ENCODE results near the gene SMIM29.

Gene SMIM29

DNA sequence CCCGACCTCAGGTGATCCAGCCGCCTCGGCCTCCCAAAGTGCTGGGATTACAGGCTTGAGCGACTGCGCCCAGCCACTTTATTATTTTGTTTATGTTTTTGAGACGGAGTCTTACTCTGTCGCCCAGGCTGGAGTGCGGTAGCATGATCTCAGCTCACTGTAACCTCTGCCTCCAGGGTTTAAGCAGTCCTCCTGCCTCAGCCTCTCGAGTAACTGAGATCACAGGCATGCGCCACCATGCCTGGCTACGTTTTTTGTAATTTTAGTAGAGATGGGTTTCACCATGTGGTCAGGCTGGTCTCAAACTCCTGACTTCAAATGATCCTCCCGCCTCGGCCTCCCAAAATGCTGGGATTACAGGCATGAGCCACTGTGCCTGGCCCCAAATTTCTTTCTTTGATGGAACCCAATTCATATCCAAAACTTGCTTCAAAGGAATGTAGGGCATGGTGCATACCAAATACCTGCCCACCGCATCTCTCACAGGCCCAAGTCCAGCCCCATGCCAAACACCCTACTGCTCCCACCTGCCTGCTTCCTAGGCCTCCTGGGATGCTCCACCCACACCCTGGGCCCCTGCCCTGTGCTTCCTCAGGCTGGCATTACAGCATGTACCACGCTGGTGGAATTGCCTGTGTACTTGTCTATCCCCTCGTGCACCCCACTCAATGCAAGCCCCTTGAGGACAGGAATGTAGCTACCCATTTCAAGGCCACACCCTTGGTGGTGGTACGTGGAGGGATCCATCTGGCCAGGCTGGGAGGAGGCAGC is 17.1 kb downstream of the SMIM29 start:
- H3K9me3 Mint-ChIP-seq, result no peaks in the 10 kb centered on the region
- H3K4me3 Mint-ChIP-seq, result no peak overlapping the region

DNA sequence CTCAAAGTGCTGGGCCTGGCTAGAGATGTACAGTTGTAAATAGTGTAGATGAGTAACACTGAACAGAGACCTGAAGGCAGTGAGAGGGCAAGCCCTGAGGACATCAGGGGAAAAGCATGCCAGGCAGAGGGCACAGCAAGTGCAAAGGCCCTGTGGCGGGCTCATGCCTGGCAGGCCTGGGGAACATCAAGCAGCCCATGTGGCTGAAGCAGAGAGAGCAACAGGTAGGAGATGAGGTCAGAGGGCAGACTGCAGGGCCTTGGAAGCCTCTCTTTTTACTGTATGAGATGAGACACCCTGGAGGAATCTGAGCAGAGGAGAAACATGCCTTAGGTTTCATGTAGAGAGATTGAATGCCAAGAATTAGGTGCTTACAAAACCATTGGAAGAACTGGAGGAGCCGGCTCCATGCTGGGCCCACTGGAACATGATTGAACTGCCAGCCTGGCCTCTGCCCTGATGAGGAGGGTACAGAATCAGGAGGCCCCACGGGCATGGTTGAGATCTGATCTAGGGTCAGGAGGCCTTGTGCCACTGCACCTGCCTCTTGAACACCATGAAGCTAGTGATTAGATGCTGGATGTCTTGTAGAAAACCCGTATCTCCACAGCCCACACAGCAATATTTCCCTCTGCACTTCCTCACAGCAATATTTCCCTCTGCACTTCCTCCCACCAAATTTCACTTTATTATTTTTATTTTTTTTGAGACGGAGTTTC is 18.0 kb downstream of the SMIM29 start:
- Mint-ChIP-seq H3K4me3 (no peak overlapping the region), H3K4me1 (ENCODE audit: low read depth) (peaks cover 23% of the 10 kb centered on the region), H3K27ac (no peak overlapping the region), H3K9me3 (no peaks in the 10 kb centered on the region), H3K27me3 (ENCODE audit: low read depth) (no peaks in the 10 kb centered on the region), H3K36me3 (ENCODE audit: low read depth) (no peaks in the 10 kb centered on the region)
- no peak for DNase-seq (ENCODE audit: low spot score)

More for the DNA sequence above, 17.1 kb downstream of the SMIM29 start:
- no peaks in the 10 kb centered on the region for H3K36me3 Mint-ChIP-seq (ENCODE audit: low read depth)
- no peaks in the 10 kb centered on the region for H3K27me3 Mint-ChIP-seq (ENCODE audit: low read depth)
- no peak overlapping the region for H3K27ac Mint-ChIP-seq
- no peak for DNase-seq (ENCODE audit: low spot score)
- peaks cover 25% of the 10 kb centered on the region for H3K4me1 Mint-ChIP-seq (ENCODE audit: low read depth)

DNA sequence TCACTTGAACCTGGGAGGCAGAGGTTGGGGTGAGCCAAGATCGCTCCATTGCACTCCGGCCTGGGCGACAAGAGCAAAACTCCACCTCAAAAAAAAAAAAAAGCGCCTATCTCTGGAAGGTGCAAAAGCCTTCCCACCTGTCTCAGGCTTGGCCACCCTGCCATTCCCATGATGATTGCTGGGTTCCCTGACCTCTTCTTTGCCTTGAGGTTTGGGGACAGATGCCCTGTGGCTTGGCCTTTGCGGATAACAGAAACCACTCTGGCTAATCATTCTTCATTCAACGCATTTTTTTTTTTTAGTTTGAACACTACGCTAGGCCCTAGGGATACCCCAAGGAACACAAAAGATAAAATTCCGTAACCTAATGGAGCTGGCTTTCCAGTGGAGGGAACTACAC is 18.9 kb downstream of the SMIM29 start:
- no peaks in the 10 kb centered on the region for H3K9me3 Mint-ChIP-seq
- H3K4me3 Mint-ChIP-seq, result no peak overlapping the region
- H3K36me3 Mint-ChIP-seq (ENCODE audit: low read depth), result no peaks in the 10 kb centered on the region
- H3K27ac Mint-ChIP-seq, result no peak overlapping the region
- no peak for DNase-seq (ENCODE audit: low spot score)
- no peaks in the 10 kb centered on the region for H3K27me3 Mint-ChIP-seq (ENCODE audit: low read depth)
- H3K4me1 Mint-ChIP-seq (ENCODE audit: low read depth), result peaks cover 22% of the 10 kb centered on the region

DNA sequence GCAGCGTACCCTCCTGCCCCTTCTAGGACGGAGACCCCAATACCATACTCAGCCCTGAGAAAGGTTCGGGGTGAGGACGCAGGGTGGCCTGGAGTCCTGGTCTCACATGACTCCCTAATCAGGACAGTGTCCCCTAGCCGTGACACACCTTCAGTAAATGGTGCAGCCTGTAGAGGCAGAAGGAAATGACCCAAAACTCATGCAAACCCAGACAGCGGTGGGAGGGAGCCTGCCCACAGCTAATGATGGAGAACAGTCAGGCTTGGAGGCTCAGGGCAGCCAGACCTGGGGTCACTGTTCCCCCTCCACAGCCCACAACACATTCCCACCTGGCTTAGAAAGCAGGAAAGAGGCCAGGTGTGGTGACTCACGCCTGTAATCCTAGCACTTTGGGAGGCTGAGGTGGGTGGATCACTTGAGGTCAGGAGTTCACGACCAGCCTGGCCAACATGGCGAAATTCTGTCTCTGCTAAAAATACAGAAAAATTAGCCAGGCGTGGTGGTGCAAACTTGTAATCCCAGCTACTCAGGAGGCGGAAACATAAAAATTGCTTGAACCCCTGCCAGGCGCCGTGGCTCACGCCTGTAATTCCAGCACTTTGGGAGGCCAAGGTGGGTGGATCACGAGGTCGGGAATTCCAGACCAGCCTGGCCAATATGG is 20.9 kb downstream of the SMIM29 start:
- no peak overlapping the region for H3K27ac Mint-ChIP-seq
- peaks cover 30% of the 10 kb centered on the region for H3K4me1 Mint-ChIP-seq (ENCODE audit: low read depth)
- no peak overlapping the region for H3K4me3 Mint-ChIP-seq
- H3K36me3 Mint-ChIP-seq (ENCODE audit: low read depth), result no peaks in the 10 kb centered on the region
- no peaks in the 10 kb centered on the region for H3K27me3 Mint-ChIP-seq (ENCODE audit: low read depth)
- H3K9me3 Mint-ChIP-seq, result no peaks in the 10 kb centered on the region
- DNase-seq (ENCODE audit: low spot score), result no peak

DNA sequence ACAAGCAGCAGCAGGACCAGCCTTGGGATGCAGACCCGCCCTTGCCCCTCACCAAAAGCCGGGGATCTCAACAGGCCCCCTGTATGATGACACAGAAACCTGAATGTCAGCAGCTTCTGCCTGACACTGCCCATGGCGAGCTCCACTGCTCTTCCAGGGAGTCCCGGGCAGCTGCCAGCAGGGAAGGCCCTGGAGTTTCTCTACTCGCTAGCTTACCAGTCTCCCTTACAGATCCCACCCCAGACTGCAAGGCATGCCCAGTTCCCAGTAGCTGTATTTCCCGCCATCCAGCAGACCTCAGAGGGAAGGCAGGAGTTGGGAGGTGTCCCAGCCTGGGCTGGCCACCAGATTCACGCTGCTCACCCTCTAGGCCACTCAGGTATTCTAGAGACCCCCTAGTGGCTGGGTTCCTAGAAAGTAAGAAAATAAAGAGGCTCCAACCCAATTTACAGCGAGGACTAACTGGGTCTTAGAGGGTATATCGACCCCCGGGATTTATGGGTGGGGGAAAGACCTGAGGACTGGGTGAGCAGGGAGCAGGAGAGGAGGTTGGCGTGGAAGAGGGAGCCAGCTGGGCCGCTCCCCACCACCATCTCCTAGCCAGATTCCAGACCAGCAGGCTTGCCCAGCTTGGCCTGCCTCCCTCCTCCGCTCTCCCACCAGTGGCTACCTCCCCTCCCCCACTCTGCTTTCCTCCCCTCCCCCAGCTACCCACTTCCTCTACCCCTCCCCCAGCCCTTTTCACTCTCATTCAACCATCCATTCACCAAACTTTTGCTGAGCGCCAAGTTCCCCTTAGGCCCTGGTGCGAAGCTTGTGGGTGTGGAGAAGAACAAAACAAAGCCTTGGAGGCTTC is 21.8 kb downstream of the SMIM29 start:
- Mint-ChIP-seq H3K27ac (no peak overlapping the region), H3K4me3 (no peak overlapping the region), H3K27me3 (ENCODE audit: low read depth) (no peaks in the 10 kb centered on the region), H3K4me1 (ENCODE audit: low read depth) (peaks cover 30% of the 10 kb centered on the region), H3K9me3 (no peaks in the 10 kb centered on the region), H3K36me3 (ENCODE audit: low read depth) (no peaks in the 10 kb centered on the region)
- DNase-seq (ENCODE audit: low spot score), result no peak

- H3K4me3 Mint-ChIP-seq, result no peak overlapping the region
- no peaks in the 10 kb centered on the region for H3K27me3 Mint-ChIP-seq (ENCODE audit: low read depth)
- H3K27ac Mint-ChIP-seq, result no peak overlapping the region
- H3K9me3 Mint-ChIP-seq, result no peaks in the 10 kb centered on the region
- no peaks in the 10 kb centered on the region for H3K36me3 Mint-ChIP-seq (ENCODE audit: low read depth)
- no peak for DNase-seq (ENCODE audit: low spot score)
- H3K4me1 Mint-ChIP-seq (ENCODE audit: low read depth), result peaks cover 30% of the 10 kb centered on the region
Observed at GRCh38 chr6:34226066-34226465, 22.7 kb downstream of the SMIM29 start.

- no peak overlapping the region for H3K4me3 Mint-ChIP-seq
- DNase-seq (ENCODE audit: low spot score), result no peak
- no peaks in the 10 kb centered on the region for H3K27me3 Mint-ChIP-seq (ENCODE audit: low read depth)
- no peaks in the 10 kb centered on the region for H3K36me3 Mint-ChIP-seq (ENCODE audit: low read depth)
- no peak overlapping the region for H3K27ac Mint-ChIP-seq
- H3K4me1 Mint-ChIP-seq (ENCODE audit: low read depth), result peaks cover 29% of the 10 kb centered on the region
- no peaks in the 10 kb centered on the region for H3K9me3 Mint-ChIP-seq
Observed at GRCh38 chr6:34225551-34225950, 23.3 kb downstream of the SMIM29 start.

DNA sequence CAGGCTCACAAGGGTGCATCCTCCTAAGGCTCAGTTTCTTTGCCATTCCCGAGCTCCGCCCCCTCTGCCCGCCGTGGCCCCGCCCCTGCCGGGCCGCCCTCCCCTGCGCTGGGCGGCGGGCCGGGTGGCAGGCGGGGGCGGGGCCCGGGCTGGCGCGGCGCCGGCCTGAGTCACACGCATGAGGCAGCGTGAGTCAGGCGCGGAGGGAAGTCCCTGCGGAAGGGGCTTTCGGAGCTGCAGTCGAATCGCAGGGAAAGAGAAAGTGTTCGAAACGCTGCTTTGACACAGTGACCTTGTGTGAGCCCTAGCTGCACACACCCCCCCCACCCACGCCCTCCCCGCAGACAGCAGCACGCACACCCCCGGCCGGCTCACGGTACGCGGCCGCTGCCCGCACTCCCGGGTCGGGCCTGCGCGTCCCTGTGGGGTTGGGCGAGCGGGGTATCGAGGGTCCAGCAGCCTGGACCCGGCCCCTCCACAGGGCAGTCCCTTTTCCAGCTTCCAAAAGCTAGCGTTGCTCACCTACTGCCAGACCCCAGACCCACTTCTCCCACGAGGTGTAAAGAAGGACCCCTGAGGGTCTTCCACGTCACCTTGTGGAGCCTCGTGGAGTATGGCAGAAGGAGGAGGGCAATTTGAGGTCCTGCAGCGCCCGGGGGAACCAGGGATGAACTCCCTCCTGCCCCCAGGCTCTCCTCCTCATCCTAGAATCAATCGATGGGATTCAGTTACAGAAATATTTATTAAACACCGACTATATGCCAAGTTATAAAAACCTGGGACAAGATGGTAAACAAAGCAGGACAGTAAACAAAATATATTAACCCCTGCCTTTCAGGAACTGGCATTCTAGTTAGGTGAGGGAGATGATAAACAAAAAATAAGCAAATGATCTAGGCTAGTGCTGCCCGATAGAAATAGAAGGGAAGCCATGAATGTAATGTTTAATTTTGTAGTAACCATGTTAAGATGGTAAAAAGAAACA is 24.6 kb downstream of the SMIM29 start:
- peak overlapping the region; percentile 82 for H3K27ac Mint-ChIP-seq
- H3K4me1 Mint-ChIP-seq (ENCODE audit: low read depth), result peaks cover 24% of the 10 kb centered on the region
- H3K9me3 Mint-ChIP-seq, result no peaks in the 10 kb centered on the region
- H3K27me3 Mint-ChIP-seq (ENCODE audit: low read depth), result no peaks in the 10 kb centered on the region
- H3K36me3 Mint-ChIP-seq (ENCODE audit: low read depth), result no peaks in the 10 kb centered on the region
- peak overlapping the region; percentile 66 for H3K4me3 Mint-ChIP-seq
- DNase-seq (ENCODE audit: low spot score), result peak; percentile 94

GRCh38 chr6:34223381-34223955 is 25.3 kb downstream of the SMIM29 start:
- DNase-seq (ENCODE audit: low spot score), result no peak
- Mint-ChIP-seq H3K27me3 (ENCODE audit: low read depth) (no peaks in the 10 kb centered on the region), H3K4me1 (ENCODE audit: low read depth) (peaks cover 27% of the 10 kb centered on the region), H3K36me3 (ENCODE audit: low read depth) (no peaks in the 10 kb centered on the region), H3K4me3 (peak overlapping the region; percentile 66), H3K9me3 (no peaks in the 10 kb centered on the region), H3K27ac (peak overlapping the region; percentile 82)

GRCh38 chr6:34218691-34219090 is 30.1 kb downstream of the SMIM29 start:
- no peak overlapping the region for H3K27ac Mint-ChIP-seq
- DNase-seq (ENCODE audit: low spot score), result no peak
- no peaks in the 10 kb centered on the region for H3K36me3 Mint-ChIP-seq (ENCODE audit: low read depth)
- H3K27me3 Mint-ChIP-seq (ENCODE audit: low read depth), result no peaks in the 10 kb centered on the region
- no peak overlapping the region for H3K4me3 Mint-ChIP-seq
- peaks cover 9% of the 10 kb centered on the region for H3K4me1 Mint-ChIP-seq (ENCODE audit: low read depth)
- H3K9me3 Mint-ChIP-seq, result no peaks in the 10 kb centered on the region

DNA sequence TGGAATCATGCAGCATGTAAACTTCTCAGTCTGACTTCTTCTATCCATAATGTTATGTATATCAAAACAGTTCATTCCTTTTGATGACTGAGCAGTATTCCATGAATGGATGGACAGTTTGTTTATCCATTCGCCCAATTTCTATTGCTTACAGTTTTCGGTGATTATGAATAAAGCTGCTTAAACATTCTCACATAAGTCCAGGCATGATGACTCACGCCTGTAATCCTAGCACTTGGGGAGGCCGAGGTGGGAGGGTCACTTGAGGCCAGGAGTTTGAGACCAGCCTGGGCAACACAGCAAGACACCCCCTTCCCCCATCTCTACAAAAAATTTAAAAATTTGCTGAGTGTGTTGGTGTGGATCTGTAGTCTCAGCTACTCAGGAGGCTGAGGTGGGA is 35.0 kb downstream of the SMIM29 start:
- Mint-ChIP-seq H3K36me3 (ENCODE audit: low read depth) (no peaks in the 10 kb centered on the region), H3K9me3 (no peaks in the 10 kb centered on the region), H3K4me3 (no peak overlapping the region), H3K27ac (no peak overlapping the region), H3K27me3 (ENCODE audit: low read depth) (no peaks in the 10 kb centered on the region), H3K4me1 (ENCODE audit: low read depth) (peaks cover 3% of the 10 kb centered on the region)
- no peak for DNase-seq (ENCODE audit: low spot score)

DNA sequence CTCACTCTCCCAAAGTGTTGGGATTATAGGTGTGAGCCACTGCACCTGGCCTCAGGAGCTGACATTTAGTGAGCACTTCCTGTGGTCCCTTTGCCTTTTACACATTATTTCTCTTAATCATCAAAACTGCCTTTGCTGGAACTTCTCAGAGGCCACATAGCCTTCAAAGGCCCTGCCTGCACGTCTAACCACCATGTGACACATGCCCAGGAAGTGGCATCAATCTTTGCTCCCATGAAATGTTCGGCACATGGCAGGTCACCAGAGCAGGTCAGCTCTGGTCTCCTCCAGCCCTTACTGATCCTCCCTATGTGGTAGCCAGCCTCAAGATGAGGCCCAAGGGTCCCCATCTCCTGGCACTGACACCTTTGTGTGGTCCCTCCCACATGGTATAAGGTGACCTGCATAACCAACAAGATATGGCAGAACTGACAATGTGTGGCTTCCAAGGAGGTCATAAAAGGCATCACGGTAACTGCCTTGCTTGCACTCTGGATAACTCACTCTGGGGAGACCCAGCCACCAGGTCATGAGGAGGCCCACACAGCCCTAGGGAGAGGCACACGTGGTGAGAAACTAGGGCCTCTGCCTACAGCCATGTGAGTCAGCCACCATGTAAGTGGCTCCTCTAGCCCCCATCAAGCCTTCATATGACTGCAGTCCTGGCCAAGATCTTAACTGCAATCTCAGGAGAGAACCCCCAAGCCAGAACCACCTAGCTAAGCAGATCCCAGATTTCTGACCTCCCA is 40.9 kb downstream of the SMIM29 start:
- no peak overlapping the region for H3K4me3 Mint-ChIP-seq
- H3K9me3 Mint-ChIP-seq, result no peaks in the 10 kb centered on the region
- peaks cover 5% of the 10 kb centered on the region for H3K4me1 Mint-ChIP-seq (ENCODE audit: low read depth)
- H3K36me3 Mint-ChIP-seq (ENCODE audit: low read depth), result no peaks in the 10 kb centered on the region
- no peaks in the 10 kb centered on the region for H3K27me3 Mint-ChIP-seq (ENCODE audit: low read depth)
- DNase-seq (ENCODE audit: low spot score), result peak; percentile 50
- H3K27ac Mint-ChIP-seq, result no peak overlapping the region
